Stimulated activated CD4-positive, alpha-beta T cell treated with anti-CD3 and anti-CD28 coated beads, Interleukin-15, amount 100 ng/mL, for 48 hours (primary cell): ENCODE data around the gene CWF19L1.

Experiments
- DNase-seq, 2 donors: peaks; one replicate each; pipeline ENCODE4 v3.0.0-alpha.2; 2020; ENCODE audit warnings: low read depth in 2 of 2

Gene CWF19L1

GRCh38 chr10:100182908-100183307, 84.5 kb downstream of the CWF19L1 start:
- DNase-seq, result no peak
